NCI-H1417 treated with DMSO at 0.1 percent for 48 hours (cell line): ENCODE data around the gene ACSF2.

Source experiments
- DNase-seq: peaks from one replicate; lab custom pipeline; 2025; lab: John Stamatoyannopoulos, UW

The ACSF2 gene

GRCh38 chr17:50478391-50479381 lies 52.7 kb downstream of the ACSF2 start, which contains the start of gene RSAD1:
RSAD1 (plus strand) TSS chr17:50478860; CDS start chr17:50478885, 25 bp downstream.
- DNase-seq, result peak; percentile 50

GRCh38 chr17:50479522-50480141 lies 53.6 kb downstream of the ACSF2 start:
- peak; percentile 23 for DNase-seq

- no peak for DNase-seq
These were observed 54.2 kb downstream of the ACSF2 start for GRCh38 chr17:50480142-50480764.

- DNase-seq, result no peak
These were observed 55.0 kb downstream of the ACSF2 start for GRCh38 chr17:50480854-50481490.

- DNase-seq, result no peak
These were observed 55.6 kb downstream of the ACSF2 start for GRCh38 chr17:50481648-50482047.

- no peak for DNase-seq
These were observed 56.1 kb downstream of the ACSF2 start for GRCh38 chr17:50482110-50482509.

- peak; percentile 3 for DNase-seq
These were observed 56.5 kb downstream of the ACSF2 start for GRCh38 chr17:50482516-50482915.

GRCh38 chr17:50483266-50483665 lies 57.2 kb downstream of the ACSF2 start:
- no peak for DNase-seq

- DNase-seq, result no peak
These were observed 58.6 kb downstream of the ACSF2 start for GRCh38 chr17:50484386-50485155.

- DNase-seq, result no peak
These were observed 61.4 kb downstream of the ACSF2 start for GRCh38 chr17:50487213-50488096.

GRCh38 chr17:50488880-50489279 lies 62.9 kb downstream of the ACSF2 start:
- DNase-seq, result no peak

GRCh38 chr17:50491505-50491904 lies 65.5 kb downstream of the ACSF2 start:
- no peak for DNase-seq

- no peak for DNase-seq
These were observed 66.2 kb downstream of the ACSF2 start for GRCh38 chr17:50492214-50492613.

- DNase-seq, result no peak
These were observed 67.7 kb downstream of the ACSF2 start for GRCh38 chr17:50493744-50494143.

- DNase-seq, result no peak
These were observed 69.3 kb downstream of the ACSF2 start for GRCh38 chr17:50495217-50495823.

- DNase-seq, result no peak
These were observed 69.9 kb downstream of the ACSF2 start for GRCh38 chr17:50495918-50496317.

GRCh38 chr17:50498021-50498874 lies 72.2 kb downstream of the ACSF2 start:
- no peak for DNase-seq

GRCh38 chr17:50499270-50499669 lies 73.3 kb downstream of the ACSF2 start:
- no peak for DNase-seq

GRCh38 chr17:50499721-50500120 lies 73.7 kb downstream of the ACSF2 start:
- DNase-seq, result no peak
